ENCODE data around the gene XPC. TPM values are rescaled to one million over a fixed set of nuclear protein-coding genes. Genes with fewer than 3 reads are reported as not detected.

XPC gene
- total RNA-seq, 1 experiment from 2014 or later, result 34.9 TPM

DNA sequence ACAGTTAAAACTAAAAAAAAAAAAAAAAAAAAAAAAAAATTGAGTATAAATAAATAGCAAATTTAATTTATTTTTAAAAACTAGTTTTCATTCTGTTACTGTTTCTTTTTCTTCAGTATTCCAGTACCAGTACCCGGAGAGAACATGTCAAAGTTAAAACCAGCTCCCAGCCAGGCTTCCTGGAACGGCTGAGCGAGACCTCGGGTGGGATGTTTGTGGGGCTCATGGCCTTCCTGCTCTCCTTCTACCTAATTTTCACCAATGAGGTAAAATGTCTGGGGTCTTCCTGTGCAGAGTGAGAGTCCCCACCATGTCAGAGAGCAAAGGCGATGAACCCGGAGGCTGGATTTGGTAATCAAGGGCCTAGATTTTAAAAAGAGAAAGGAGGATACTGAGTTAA is 49.1 kb downstream of the XPC start (continued):
- TF ChIP-seq, protein P1, sequence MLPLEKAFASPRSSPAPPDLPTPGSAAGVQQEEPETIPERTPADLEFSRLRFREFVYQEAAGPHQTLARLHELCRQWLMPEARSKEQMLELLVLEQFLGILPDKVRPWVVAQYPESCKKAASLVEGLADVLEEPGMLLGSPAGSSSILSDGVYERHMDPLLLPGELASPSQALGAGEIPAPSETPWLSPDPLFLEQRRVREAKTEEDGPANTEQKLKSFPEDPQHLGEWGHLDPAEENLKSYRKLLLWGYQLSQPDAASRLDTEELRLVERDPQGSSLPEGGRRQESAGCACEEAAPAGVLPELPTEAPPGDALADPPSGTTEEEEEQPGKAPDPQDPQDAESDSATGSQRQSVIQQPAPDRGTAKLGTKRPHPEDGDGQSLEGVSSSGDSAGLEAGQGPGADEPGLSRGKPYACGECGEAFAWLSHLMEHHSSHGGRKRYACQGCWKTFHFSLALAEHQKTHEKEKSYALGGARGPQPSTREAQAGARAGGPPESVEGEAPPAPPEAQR (CRISPR knock-in tag; IDR thresholded peaks at IDR 0.05), result no peak
- no peak for TF ChIP-seq CREB1 (CRISPR knock-in tag; IDR thresholded peaks at IDR 0.05)
- TF ChIP-seq, protein P2, sequence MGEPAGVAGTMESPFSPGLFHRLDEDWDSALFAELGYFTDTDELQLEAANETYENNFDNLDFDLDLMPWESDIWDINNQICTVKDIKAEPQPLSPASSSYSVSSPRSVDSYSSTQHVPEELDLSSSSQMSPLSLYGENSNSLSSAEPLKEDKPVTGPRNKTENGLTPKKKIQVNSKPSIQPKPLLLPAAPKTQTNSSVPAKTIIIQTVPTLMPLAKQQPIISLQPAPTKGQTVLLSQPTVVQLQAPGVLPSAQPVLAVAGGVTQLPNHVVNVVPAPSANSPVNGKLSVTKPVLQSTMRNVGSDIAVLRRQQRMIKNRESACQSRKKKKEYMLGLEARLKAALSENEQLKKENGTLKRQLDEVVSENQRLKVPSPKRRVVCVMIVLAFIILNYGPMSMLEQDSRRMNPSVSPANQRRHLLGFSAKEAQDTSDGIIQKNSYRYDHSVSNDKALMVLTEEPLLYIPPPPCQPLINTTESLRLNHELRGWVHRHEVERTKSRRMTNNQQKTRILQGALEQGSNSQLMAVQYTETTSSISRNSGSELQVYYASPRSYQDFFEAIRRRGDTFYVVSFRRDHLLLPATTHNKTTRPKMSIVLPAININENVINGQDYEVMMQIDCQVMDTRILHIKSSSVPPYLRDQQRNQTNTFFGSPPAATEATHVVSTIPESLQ (CRISPR knock-in tag; IDR thresholded peaks at IDR 0.05), result no peak

- CTCF ChIA-PET, result no interaction called here
- TF ChIP-seq SP1 (CRISPR knock-in tag; conservative IDR thresholded peaks at IDR 0.05) (no peak), PRDM15 (CRISPR knock-in tag; IDR thresholded peaks at IDR 0.05) (no peak), OVOL2 (CRISPR knock-in tag; IDR thresholded peaks at IDR 0.05; ENCODE audit: borderline replicate concordance) (no peak), NFE2L1 (CRISPR knock-in tag; IDR thresholded peaks at IDR 0.05) (no peak), PRRX2 (CRISPR knock-in tag; IDR thresholded peaks at IDR 0.05) (no peak), IRF2 (CRISPR knock-in tag; IDR thresholded peaks at IDR 0.05; ENCODE audit: borderline replicate concordance, low read depth) (no peak), RELA (CRISPR knock-in tag; IDR thresholded peaks at IDR 0.05; ENCODE audit: borderline replicate concordance) (no peak), ZNF423 (CRISPR knock-in tag; IDR thresholded peaks at IDR 0.05) (no peak), ZBTB21 (CRISPR knock-in tag; IDR thresholded peaks at IDR 0.05; ENCODE audit: borderline replicate concordance) (no peak), GABPB1 (CRISPR knock-in tag; IDR thresholded peaks at IDR 0.05) (no peak), ZNF263 (CRISPR knock-in tag; IDR thresholded peaks at IDR 0.05; ENCODE audit: low read depth) (no peak), NR2C2 (CRISPR knock-in tag; IDR thresholded peaks at IDR 0.05) (no peak)
- TF ChIP-seq, protein P3, sequence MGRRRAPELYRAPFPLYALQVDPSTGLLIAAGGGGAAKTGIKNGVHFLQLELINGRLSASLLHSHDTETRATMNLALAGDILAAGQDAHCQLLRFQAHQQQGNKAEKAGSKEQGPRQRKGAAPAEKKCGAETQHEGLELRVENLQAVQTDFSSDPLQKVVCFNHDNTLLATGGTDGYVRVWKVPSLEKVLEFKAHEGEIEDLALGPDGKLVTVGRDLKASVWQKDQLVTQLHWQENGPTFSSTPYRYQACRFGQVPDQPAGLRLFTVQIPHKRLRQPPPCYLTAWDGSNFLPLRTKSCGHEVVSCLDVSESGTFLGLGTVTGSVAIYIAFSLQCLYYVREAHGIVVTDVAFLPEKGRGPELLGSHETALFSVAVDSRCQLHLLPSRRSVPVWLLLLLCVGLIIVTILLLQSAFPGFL (CRISPR knock-in tag; IDR thresholded peaks at IDR 0.05; ENCODE audit: borderline replicate concordance), result no peak
- ATAC-seq (no peak), DNase-seq (ENCODE audit: low spot score) (no peak)
- H3K9me3 Mint-ChIP-seq, result peaks cover 5% of the 10 kb centered on the region
- no peak overlapping the region for H3K4me3 Mint-ChIP-seq
- peaks cover 12% of the 10 kb centered on the region for H3K4me1 Mint-ChIP-seq
- H3K27me3 Mint-ChIP-seq (ENCODE audit: low read depth), result no peaks in the 10 kb centered on the region
- H3K36me3 Mint-ChIP-seq, result peaks cover 38% of the 10 kb centered on the region
- POLR2A ChIA-PET, result no interaction called here
- no peak overlapping the region for H3K27ac Mint-ChIP-seq
Observed at GRCh38 chr3:14128724-14129123, 49.7 kb downstream of the XPC start.

DNA sequence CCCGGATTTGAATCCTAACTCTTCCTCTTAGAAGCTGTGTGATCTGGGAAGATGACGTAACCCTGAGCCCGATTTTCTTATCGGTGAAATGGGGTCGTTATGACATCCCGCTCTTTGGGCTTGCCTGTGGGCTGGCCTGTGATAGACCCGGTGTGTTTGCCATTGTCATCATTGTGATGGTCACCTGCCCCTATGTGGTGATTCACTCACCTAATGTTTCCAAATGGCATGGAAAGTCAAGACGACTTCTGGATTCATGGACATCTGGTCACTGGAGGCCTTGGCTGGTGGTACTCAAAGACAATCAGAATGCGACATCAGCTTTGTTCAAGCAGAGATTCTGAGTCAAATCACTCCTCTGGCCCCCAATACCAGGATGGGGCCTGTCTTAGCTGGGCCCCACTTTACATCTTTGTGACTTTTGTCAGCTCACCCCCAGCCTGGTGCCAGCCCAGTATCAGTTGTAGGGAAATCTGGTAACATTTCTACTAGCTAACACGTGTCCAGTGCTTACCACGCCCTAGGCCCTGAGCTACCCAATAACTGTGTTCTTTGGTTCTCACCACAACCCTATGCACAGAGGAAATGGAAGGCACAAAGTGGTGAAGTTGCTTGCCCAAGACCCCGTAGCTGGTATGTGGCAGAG is 50.8 kb downstream of the XPC start:
- H3K4me1 Mint-ChIP-seq, result peaks cover 23% of the 10 kb centered on the region
- ATAC-seq, result no peak
- ChIA-PET POLR2A (no interaction called here), CTCF (interaction anchor here (1.3 kb wide), 1 partner anchor 231 kb away, joined by 5 read pairs; no protein-coding TSS in a partner anchor)
- H3K27ac Mint-ChIP-seq, result no peak overlapping the region
- DNase-seq (ENCODE audit: low spot score), result no peak
- H3K36me3 Mint-ChIP-seq, result peaks cover 32% of the 10 kb centered on the region
- no peaks in the 10 kb centered on the region for H3K27me3 Mint-ChIP-seq (ENCODE audit: low read depth)
- peaks cover 5% of the 10 kb centered on the region for H3K9me3 Mint-ChIP-seq
- no peak overlapping the region for H3K4me3 Mint-ChIP-seq
- TF ChIP-seq ZNF671 (CRISPR knock-in tag; IDR thresholded peaks at IDR 0.05) (no peak), FOXJ3 (CRISPR knock-in tag; IDR thresholded peaks at IDR 0.05; ENCODE audit: borderline replicate concordance) (no peak), SP1 (CRISPR knock-in tag; conservative IDR thresholded peaks at IDR 0.05) (no peak), NFE2L1 (CRISPR knock-in tag; IDR thresholded peaks at IDR 0.05) (no peak), ZNF423 (CRISPR knock-in tag; IDR thresholded peaks at IDR 0.05) (no peak), KAT7 (CRISPR knock-in tag; IDR thresholded peaks at IDR 0.05; ENCODE audit: borderline replicate concordance) (no peak)
- TF ChIP-seq, protein P4, sequence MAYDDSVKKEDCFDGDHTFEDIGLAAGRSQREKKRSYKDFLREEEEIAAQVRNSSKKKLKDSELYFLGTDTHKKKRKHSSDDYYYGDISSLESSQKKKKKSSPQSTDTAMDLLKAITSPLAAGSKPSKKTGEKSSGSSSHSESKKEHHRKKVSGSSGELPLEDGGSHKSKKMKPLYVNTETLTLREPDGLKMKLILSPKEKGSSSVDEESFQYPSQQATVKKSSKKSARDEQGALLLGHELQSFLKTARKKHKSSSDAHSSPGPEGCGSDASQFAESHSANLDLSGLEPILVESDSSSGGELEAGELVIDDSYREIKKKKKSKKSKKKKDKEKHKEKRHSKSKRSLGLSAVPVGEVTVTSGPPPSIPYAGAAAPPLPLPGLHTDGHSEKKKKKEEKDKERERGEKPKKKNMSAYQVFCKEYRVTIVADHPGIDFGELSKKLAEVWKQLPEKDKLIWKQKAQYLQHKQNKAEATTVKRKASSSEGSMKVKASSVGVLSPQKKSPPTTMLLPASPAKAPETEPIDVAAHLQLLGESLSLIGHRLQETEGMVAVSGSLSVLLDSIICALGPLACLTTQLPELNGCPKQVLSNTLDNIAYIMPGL (CRISPR knock-in tag; IDR thresholded peaks at IDR 0.05), result no peak
- TF ChIP-seq, protein P5, sequence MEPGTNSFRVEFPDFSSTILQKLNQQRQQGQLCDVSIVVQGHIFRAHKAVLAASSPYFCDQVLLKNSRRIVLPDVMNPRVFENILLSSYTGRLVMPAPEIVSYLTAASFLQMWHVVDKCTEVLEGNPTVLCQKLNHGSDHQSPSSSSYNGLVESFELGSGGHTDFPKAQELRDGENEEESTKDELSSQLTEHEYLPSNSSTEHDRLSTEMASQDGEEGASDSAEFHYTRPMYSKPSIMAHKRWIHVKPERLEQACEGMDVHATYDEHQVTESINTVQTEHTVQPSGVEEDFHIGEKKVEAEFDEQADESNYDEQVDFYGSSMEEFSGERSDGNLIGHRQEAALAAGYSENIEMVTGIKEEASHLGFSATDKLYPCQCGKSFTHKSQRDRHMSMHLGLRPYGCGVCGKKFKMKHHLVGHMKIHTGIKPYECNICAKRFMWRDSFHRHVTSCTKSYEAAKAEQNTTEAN (CRISPR knock-in tag; IDR thresholded peaks at IDR 0.05), result no peak

Data from WTC11 (cell line).